K562 (cell line): ENCODE measurements around the gene PI4KA. TPM values are rescaled to one million over a fixed set of nuclear protein-coding genes. Genes with fewer than 3 reads are reported as not detected.

Source experiments
- ATAC-seq: fragments of 200-7000 bp; cut with Tn5 transposase; 3 replicates; pipeline ENCODE4 v1.9.1; 2020; ENCODE audit warnings: moderate library complexity
- BruUV-seq: library from RNA; stranded (reverse); fragments of 400-500 nt; replicated peaks from 2 replicates; lab custom pipeline; 2021; lab: Mats Ljungman, UMichigan
- CTCF ChIA-PET: fragments of 300-600 bp; formaldehyde crosslinking; extraction: SDS; loops from one replicate; lab custom pipeline; 2021; ENCODE audit warnings: low intra/inter-chr PET ratio; lab: Yijun Ruan, JAX
- POLR2A ChIA-PET: fragments of 300-600, 350-650 bp; sonication (Branson Sonifier 250); formaldehyde crosslinking; extraction: SDS; loops from one replicate; lab custom pipeline; 2021; ENCODE audit warnings: antibody characterized with exemption, inconsistent platforms; lab: Yijun Ruan, JAX
- DNase-seq, 4 experiments: peaks; one replicate each; pipeline versions ENCODE4 v3.0.0 to v3.0.0-alpha.2; 2011 to 2018; ENCODE audit warnings: low spot score in 3 of 4, mixed read lengths in 3 of 4; ENCODE audit errors: extremely low read depth in 1 of 4
- FAIRE-seq: peaks from 2 replicates; lab custom pipeline; 2011; peaks lifted over from hg19 to GRCh38; lab: Jason Lieb, UNC
- H2AFZ ChIP-seq: 2 replicates; pipeline ENCODE4 v1.6.0; 2011; ENCODE audit warnings: low read depth, low read length, control low read depth, inconsistent platforms
- H3K27ac ChIP-seq: fragments of 200-600 bp; 3 replicates; pipeline ENCODE4 v1.8.0; 2011; ENCODE audit warnings: low read depth, mild to moderate bottlenecking, control low read depth, inconsistent platforms, low read length, moderate library complexity, mixed read lengths; ENCODE audit errors: extremely low read depth
- H3K27me3 ChIP-seq, 2 experiments: fragments of 300-600 bp in 1 of 2; 2 replicates in 1 of 2; 3 replicates in 1 of 2; pipeline versions ENCODE4 v1.6.0 to v1.8.0; 2011; ENCODE audit warnings: inconsistent platforms in 2 of 2, low read length in 2 of 2, mild to moderate bottlenecking in 1 of 2, mixed read lengths in 1 of 2, moderate library complexity in 1 of 2; ENCODE audit not compliant: control insufficient read depth in 2 of 2, insufficient read depth in 2 of 2
- H3K36me3 ChIP-seq: fragments of 300-600 bp; 3 replicates; pipeline ENCODE4 v1.8.0; 2011; ENCODE audit warnings: mild to moderate bottlenecking, low read length, inconsistent platforms; ENCODE audit not compliant: control insufficient read depth, insufficient read depth
- H3K4me1 ChIP-seq, 2 experiments: fragments of 200-600 bp in 1 of 2; replicated peaks in 1 of 2; 2 replicates in 1 of 2; 3 replicates in 1 of 2; pipeline versions ENCODE4 v1.5.1 to v1.8.0; 2011; ENCODE audit warnings: inconsistent platforms in 2 of 2, low read length in 2 of 2, mild to moderate bottlenecking in 1 of 2, mixed read lengths in 1 of 2, moderate library complexity in 1 of 2; ENCODE audit not compliant: control insufficient read depth in 2 of 2, insufficient read depth in 2 of 2
- H3K4me2 ChIP-seq: 2 replicates; pipeline ENCODE4 v1.6.1; 2011; ENCODE audit warnings: low read length, control low read depth, inconsistent platforms, mixed read lengths; ENCODE audit not compliant: insufficient read depth
- H3K4me3 ChIP-seq: fragments of 200-600 bp; sonication (generic), shearing (Covaris generic); 2 replicates; pipeline ENCODE4 v1.5.1; 2016; ENCODE audit warnings: control low read depth, inconsistent platforms
- H3K79me2 ChIP-seq: fragments of 200-600 bp; 3 replicates; pipeline ENCODE4 v1.8.0; 2011; ENCODE audit warnings: low read length, inconsistent platforms; ENCODE audit not compliant: control insufficient read depth, insufficient read depth
- H3K9ac ChIP-seq, 2 experiments: 2 replicates each; pipeline versions ENCODE4 v1.6.0 to v1.6.1; 2011; ENCODE audit warnings: low read depth in 2 of 2, low read length in 2 of 2, control low read depth in 1 of 2, inconsistent platforms in 1 of 2, mild to moderate bottlenecking in 1 of 2, mixed read lengths in 1 of 2; ENCODE audit not compliant: insufficient read depth in 1 of 2
- H3K9me1 ChIP-seq: one replicate; pipeline ENCODE4 v1.6.0; 2011; ENCODE audit warnings: inconsistent platforms, mild to moderate bottlenecking, low read length, moderate library complexity; ENCODE audit not compliant: control insufficient read depth, insufficient read depth
- H3K9me3 ChIP-seq: replicated peaks from 2 replicates; pipeline ENCODE4 v1.5.1; 2011; ENCODE audit warnings: low read depth, low read length, inconsistent platforms; ENCODE audit not compliant: control insufficient read depth, insufficient read depth
- H4K20me1 ChIP-seq: replicated peaks from 2 replicates; pipeline ENCODE4 v1.6.1; 2011; ENCODE audit warnings: low read length, inconsistent platforms, mixed read lengths; ENCODE audit not compliant: control insufficient read depth, insufficient read depth
- CBX5 ChIP-seq: IDR thresholded peaks from 2 replicates; pipeline ENCODE4 v1.6.1; 2014; ENCODE audit warnings: low read depth, borderline replicate concordance
- CBX8 ChIP-seq: fragments of 200-600 bp; sonication (generic); IDR thresholded peaks from 2 replicates; pipeline ENCODE4 v1.6.1; 2012; ENCODE audit warnings: borderline replicate concordance, mixed run types, low read depth, mild to moderate bottlenecking, moderate library complexity, mixed read lengths, low read length, control low read depth, inconsistent platforms; ENCODE audit not compliant: poor library complexity, severe bottlenecking; ENCODE audit errors: extremely low read depth
- CEBPB ChIP-seq: fragments of 450-650 bp; IDR thresholded peaks from 2 replicates; pipeline ENCODE4 v1.6.1; 2016; ENCODE audit warnings: missing genetic modification characterization, missing compliant biosample characterization
- CEBPG ChIP-seq, 3 experiments: fragments of 200-800 bp in 1 of 3; sonication (Bioruptor generic) in 1 of 3; sonication (generic) in 1 of 3; formaldehyde crosslinking in 1 of 3; IDR thresholded peaks in 2 of 3; conservative IDR thresholded peaks in 1 of 3; 2 replicates each; pipeline versions ENCODE4 v1.6.1 to v1.8.0; 2016 to 2022; ENCODE audit warnings: missing compliant biosample characterization in 2 of 3, missing genetic modification characterization in 2 of 3, mild to moderate bottlenecking in 1 of 3, missing genetic modification reagents in 1 of 3
- CHCHD3 ChIP-seq: fragments of 250-450 bp; sonication (Bioruptor Pico); IDR thresholded peaks from 2 replicates; pipeline ENCODE4 v2.1.2; 2022; ENCODE audit warnings: mild to moderate bottlenecking
- EZH2 ChIP-seq: IDR thresholded peaks from 2 replicates; pipeline ENCODE4 v1.6.1; 2012; ENCODE audit warnings: low read depth, mild to moderate bottlenecking, inconsistent platforms, low read length, borderline replicate concordance
- JUNB ChIP-seq: fragments of 450-650 bp; formaldehyde crosslinking; conservative IDR thresholded peaks from 2 replicates; pipeline ENCODE4 v1.4.0; 2020; ENCODE audit warnings: mild to moderate bottlenecking
- MCM7 ChIP-seq, 2 experiments: fragments of 450-650 bp; IDR thresholded peaks; 2 replicates each; pipeline ENCODE4 v1.6.1; 2016 to 2018
- PURB ChIP-seq: sonication (generic); formaldehyde crosslinking; IDR thresholded peaks from 2 replicates; pipeline ENCODE4 v1.9.0; 2021; ENCODE audit warnings: low read depth, mild to moderate bottlenecking, missing genetic modification reagents
- TCF3 ChIP-seq: sonication (generic); formaldehyde crosslinking; IDR thresholded peaks from 2 replicates; pipeline ENCODE4 v1.4.0; 2020; ENCODE audit warnings: mild to moderate bottlenecking, missing genetic modification reagents
- TFAM ChIP-seq: fragments of 250-450 bp; sonication (Bioruptor Pico); conservative IDR thresholded peaks from 2 replicates; pipeline ENCODE4 v1.5.0; 2021; ENCODE audit warnings: mild to moderate bottlenecking, moderate library complexity
- ZNF830 ChIP-seq: fragments of 250-450 bp; sonication (Bioruptor Pico); IDR thresholded peaks from 2 replicates; pipeline ENCODE4 v1.5.0; 2021; ENCODE audit warnings: mild to moderate bottlenecking
- WGBS: fragments of 100-300 bp; shearing (Covaris generic); methylation state at CpG from one replicate; pipeline ENCODE4 v1.1.6; 2016; ENCODE audit warnings: low coverage, mixed read lengths; ENCODE audit not compliant: insufficient coverage; ENCODE audit errors: missing lambda C conversion rate; 5-methylcytosine and 5-hydroxymethylcytosine counted together
- in situ Hi-C: fragments of 300-500 bp; cut with MboI; formaldehyde crosslinking; loops from 4 replicates; pipeline ENCODE4 v1.15.0; 2018; ENCODE audit warnings: inconsistent platforms, mixed read lengths
- intact Hi-C: fragments of 100-400 bp; cut with micrococcal nuclease; formaldehyde crosslinking; loops from 2 replicates; pipeline ENCODE4 v1.14.2; 2022
- polyA plus RNA-seq, 8 experiments: library from polyadenylated mRNA; depleted of rRNA in 4 of 8; stranded (reverse) in 5 of 8; unstranded in 3 of 8; fragments of >200 nt; fragmentation: Nextera tagmentation in 2 of 8; fragmentation: Illumina TruSeq in 1 of 8; extraction: Ambion mirVana in 2 of 8; extraction: Trizol in 1 of 8; gene quantifications; 2 replicates each; pipeline versions ENCODE4 v1.2.1 to v1.2.3, GENCODE V29; 2011 to 2014; ENCODE audit warnings: inconsistent platforms in 1 of 8, missing spikeins in 1 of 8
- total RNA-seq, 7 experiments: library from RNA; depleted of rRNA in 6 of 7; stranded (reverse); fragments of >200 nt in 6 of 7; fragmentation: Illumina TruSeq in 2 of 7; extraction: Trizol in 2 of 7; gene quantifications; 2 replicates each; pipeline versions ENCODE4 v1.2.1 to v1.2.3, GENCODE V29; 2011 to 2021; ENCODE audit warnings: low replicate concordance in 1 of 7
- TF ChIP-seq, protein P1 (sequence below), 3 experiments: IDR thresholded peaks in 2 of 3; conservative IDR thresholded peaks in 1 of 3; 2 replicates each; pipeline ENCODE4 v1.5.1; 2011 to 2012; ENCODE audit warnings: low read length in 3 of 3, mild to moderate bottlenecking in 3 of 3, control low read depth in 2 of 3, improper control_type of control experiment in 1 of 3, inconsistent platforms in 1 of 3, low read depth in 1 of 3, mixed read lengths in 1 of 3, moderate library complexity in 1 of 3; ENCODE audit not compliant: insufficient read depth in 2 of 3
- TF ChIP-seq, protein P2 (sequence below): fragments of 200-800 bp; sonication (Bioruptor generic); IDR thresholded peaks from 2 replicates; pipeline ENCODE4 v1.6.1; 2017; ENCODE audit warnings: missing genetic modification characterization, missing compliant biosample characterization
- TF ChIP-seq, protein P3 (sequence below): fragments of 250-450 bp; sonication (Bioruptor Pico); IDR thresholded peaks from 2 replicates; pipeline ENCODE4 v1.6.1; 2021; ENCODE audit warnings: mild to moderate bottlenecking

PI4KA gene
- total and polyA plus RNA-seq, 9 of the 15 experiments (the other 6 are each of a cell fraction or from before 2014, with no cell fraction given): 7.3 to 187 (median 84.7) TPM

DNA sequence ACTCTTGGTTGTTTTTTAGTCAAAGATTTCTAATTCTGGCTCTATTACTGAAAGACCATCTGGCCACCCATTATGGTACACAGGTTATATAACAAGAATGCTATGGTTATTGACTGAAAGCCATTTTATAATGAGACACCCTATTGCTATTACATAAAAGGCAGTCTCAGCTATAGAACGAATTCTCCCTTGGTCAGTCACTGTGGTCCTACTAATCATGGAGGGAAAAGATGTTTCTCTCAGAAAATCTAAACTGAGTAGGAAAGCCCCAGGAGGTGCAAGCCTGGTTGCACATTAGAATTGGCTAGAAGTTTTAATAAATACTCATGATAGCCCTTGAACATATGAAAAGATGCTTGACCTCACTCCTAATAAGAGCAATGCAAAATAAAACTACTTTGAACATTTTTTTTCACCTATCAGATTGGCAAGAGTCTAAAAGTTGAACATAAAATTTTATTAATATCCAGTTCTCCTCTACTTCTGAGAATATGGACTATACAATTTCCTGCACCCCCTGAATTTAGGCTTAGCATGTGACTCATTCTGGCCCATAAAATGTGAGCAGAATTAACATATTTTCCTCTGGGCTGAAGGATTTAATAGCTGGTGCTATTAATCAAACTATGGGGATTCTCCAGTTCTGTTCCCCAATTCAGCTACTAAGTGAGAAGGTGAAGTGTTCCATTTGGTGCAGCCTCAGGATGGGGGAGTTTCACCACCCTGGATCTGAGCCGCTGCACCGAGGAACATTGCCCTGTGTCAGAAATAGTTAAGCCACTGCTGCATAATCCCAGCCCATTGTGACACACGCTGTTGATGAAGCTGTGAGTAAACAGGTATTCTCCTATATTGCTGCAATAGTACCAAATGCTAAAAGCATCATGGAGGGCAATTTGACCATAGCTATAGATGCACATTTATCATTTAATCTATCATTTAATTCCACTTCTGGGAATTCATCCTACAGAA lies 47.1 kb upstream of the PI4KA start:
- intact Hi-C loops (no loop called here), in situ Hi-C loops (no loop called here)
- no peak overlapping the region for H3K27ac ChIP-seq
- no peaks in the 10 kb centered on the region for H3K9me1 ChIP-seq
- H3K4me2 ChIP-seq: no peak overlapping the region
- H3K4me3 ChIP-seq: no peak overlapping the region
- 1% methylated on average over 4 of the region's 4 CpGs for WGBS
- H2AFZ ChIP-seq: no peak overlapping the region
- ChIA-PET POLR2A (interaction anchor here (0.6 to 54.6 kb wide), 8 partner anchors 10 to 178 kb away, joined by 3 to 1556 read pairs (median 4); partner anchors contain the start of genes AIFM3, CRKL and LZTR1), CTCF (interaction anchor here (0.5 kb wide), 1 partner anchor 382 kb away, joined by 3 read pairs; no protein-coding TSS in a partner anchor)
- H3K9me3 ChIP-seq: no peaks in the 10 kb centered on the region
- peaks cover 15 to 27% of the 10 kb centered on the region in 2 experiments for H3K27me3 ChIP-seq
- no peak overlapping the region for H3K9ac ChIP-seq
- ATAC-seq: peak; percentile 32; the same call in 2 of the 3 replicates
- no peaks in the 10 kb centered on the region for H3K4me1 ChIP-seq
- H3K79me2 ChIP-seq: no peaks in the 10 kb centered on the region
- no peak for FAIRE-seq
- no peaks in the 10 kb centered on the region for H3K36me3 ChIP-seq
- no peaks in the 10 kb centered on the region for H4K20me1 ChIP-seq
- no TSS peak for BruUV-seq
- DNase-seq: peak in 3 of 4 experiments; percentile 36 to 51 (median 43)
- TF ChIP-seq, protein P1, sequence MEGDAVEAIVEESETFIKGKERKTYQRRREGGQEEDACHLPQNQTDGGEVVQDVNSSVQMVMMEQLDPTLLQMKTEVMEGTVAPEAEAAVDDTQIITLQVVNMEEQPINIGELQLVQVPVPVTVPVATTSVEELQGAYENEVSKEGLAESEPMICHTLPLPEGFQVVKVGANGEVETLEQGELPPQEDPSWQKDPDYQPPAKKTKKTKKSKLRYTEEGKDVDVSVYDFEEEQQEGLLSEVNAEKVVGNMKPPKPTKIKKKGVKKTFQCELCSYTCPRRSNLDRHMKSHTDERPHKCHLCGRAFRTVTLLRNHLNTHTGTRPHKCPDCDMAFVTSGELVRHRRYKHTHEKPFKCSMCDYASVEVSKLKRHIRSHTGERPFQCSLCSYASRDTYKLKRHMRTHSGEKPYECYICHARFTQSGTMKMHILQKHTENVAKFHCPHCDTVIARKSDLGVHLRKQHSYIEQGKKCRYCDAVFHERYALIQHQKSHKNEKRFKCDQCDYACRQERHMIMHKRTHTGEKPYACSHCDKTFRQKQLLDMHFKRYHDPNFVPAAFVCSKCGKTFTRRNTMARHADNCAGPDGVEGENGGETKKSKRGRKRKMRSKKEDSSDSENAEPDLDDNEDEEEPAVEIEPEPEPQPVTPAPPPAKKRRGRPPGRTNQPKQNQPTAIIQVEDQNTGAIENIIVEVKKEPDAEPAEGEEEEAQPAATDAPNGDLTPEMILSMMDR (IDR thresholded peaks at IDR 0.05 in 2 of 3, conservative IDR thresholded peaks at IDR 0.05 in 1 of 3; ENCODE audit: insufficient read depth in 2 of 3, low read depth in 1 of 3, low read length in 3 of 3): peak in 1 of 3 experiments; percentile 6; a peak in 1 of 6 replicates
- 0 out of 2 replicates have a peak, but pooled peaks have one; percentile 56 for TF ChIP-seq EZH2
- TF ChIP-seq, protein P2, sequence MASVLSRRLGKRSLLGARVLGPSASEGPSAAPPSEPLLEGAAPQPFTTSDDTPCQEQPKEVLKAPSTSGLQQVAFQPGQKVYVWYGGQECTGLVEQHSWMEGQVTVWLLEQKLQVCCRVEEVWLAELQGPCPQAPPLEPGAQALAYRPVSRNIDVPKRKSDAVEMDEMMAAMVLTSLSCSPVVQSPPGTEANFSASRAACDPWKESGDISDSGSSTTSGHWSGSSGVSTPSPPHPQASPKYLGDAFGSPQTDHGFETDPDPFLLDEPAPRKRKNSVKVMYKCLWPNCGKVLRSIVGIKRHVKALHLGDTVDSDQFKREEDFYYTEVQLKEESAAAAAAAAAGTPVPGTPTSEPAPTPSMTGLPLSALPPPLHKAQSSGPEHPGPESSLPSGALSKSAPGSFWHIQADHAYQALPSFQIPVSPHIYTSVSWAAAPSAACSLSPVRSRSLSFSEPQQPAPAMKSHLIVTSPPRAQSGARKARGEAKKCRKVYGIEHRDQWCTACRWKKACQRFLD (CRISPR knock-in tag): 0 out of 2 replicates have a peak, but pooled peaks have one; percentile 5
- TF ChIP-seq JUNB (CRISPR knock-in tag): no peak
- TF ChIP-seq ZNF830 (CRISPR knock-in tag): 0 out of 2 replicates have a peak, but pooled peaks have one; percentile 77
- no peak for TF ChIP-seq PURB (CRISPR knock-in tag)
- TF ChIP-seq CBX5: no peak
- TF ChIP-seq, protein P3, sequence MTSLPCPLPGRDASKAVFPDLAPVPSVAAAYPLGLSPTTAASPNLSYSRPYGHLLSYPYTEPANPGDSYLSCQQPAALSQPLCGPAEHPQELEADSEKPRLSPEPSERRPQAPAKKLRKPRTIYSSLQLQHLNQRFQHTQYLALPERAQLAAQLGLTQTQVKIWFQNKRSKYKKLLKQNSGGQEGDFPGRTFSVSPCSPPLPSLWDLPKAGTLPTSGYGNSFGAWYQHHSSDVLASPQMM (CRISPR knock-in tag): 0 out of 2 replicates have a peak, but pooled peaks have one; percentile 69
- TF ChIP-seq TCF3 (CRISPR knock-in tag): 0 out of 2 replicates have a peak, but pooled peaks have one; percentile 9
- peak; percentile 88 for TF ChIP-seq CBX8
- no peak for TF ChIP-seq CEBPG (CRISPR knock-in tag; IDR thresholded peaks at IDR 0.05)
- 0 out of 4 replicates have a peak, but pooled peaks of 1 of the 2 experiments have one; percentile 53 for TF ChIP-seq CEBPG (tag; conservative IDR thresholded peaks at IDR 0.05 in 1 of 2, IDR thresholded peaks at IDR 0.05 in 1 of 2)
- 0 out of 2 replicates have a peak, but pooled peaks have one; percentile 19 for TF ChIP-seq CHCHD3 (CRISPR knock-in tag)
- TF ChIP-seq TFAM (CRISPR knock-in tag): no peak
- TF ChIP-seq CEBPB (tag): peak; percentile 67
- no peak for TF ChIP-seq MCM7 (IDR thresholded peaks at IDR 0.05)
